Hippocampal formation (tissue), 2 donors: ENCODE results near the gene CCL13.
A peak's percentile ranks its signal among the peaks of the same experiment; 100 is the strongest.

ENCODE experiments used
- DNase-seq, 2 donors: peaks; one replicate each; lab custom pipeline; 2025; lab: John Stamatoyannopoulos, UW

Gene CCL13

DNA sequence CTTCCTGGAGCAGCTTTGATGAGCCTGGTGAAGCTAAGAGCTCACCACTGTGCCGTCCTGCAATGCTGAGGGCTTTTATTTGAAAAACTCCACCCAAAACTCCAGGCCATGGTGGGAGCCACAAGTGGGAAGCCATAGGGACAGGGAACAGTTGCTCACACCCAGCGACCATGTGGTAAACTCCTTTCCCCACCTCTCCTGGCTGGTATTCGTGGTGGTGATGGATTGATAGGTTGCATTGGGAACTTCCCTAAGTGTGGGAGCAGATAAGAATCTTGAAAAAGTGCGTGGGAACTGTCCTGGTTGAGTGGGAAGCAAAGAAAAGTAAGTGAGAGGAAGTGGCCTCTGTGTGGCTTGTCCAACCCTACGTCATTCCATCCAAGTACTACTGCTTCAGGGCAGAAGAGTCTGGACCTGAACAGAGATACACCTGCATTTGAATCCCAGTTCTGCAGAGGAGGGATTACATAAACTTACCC lies 6.9 kb downstream of the CCL13 start, which contains the start of gene CCL1:
Gene CCL1, minus strand, starts transcription at position 51 of the 479 bp plus-strand sequence. CDS start 72 bp downstream, outside the sequence.
- DNase-seq: no peak

DNA sequence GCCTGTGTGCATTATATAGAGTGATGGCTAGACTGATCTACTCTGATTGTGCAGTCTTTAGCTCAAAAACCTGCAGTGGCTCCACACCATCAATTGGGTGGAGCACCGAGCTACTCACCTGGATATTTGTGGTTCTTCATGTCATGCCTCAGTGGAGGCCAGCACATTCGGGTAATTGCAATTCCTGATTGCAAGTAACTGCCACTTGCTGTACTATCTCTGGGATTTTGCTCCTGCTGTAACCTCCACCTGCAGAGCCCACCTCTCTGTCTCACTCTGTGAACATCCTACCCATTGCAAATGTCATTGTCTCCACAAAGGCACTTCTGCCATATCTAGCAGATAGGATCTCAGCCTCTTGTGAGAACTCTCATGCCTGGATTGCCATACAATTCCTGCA lies 8.5 kb downstream of the CCL13 start:
- DNase-seq: no peak

GRCh38 chr17:34365340-34365739 lies 9.1 kb downstream of the CCL13 start:
- no peak for DNase-seq

DNA sequence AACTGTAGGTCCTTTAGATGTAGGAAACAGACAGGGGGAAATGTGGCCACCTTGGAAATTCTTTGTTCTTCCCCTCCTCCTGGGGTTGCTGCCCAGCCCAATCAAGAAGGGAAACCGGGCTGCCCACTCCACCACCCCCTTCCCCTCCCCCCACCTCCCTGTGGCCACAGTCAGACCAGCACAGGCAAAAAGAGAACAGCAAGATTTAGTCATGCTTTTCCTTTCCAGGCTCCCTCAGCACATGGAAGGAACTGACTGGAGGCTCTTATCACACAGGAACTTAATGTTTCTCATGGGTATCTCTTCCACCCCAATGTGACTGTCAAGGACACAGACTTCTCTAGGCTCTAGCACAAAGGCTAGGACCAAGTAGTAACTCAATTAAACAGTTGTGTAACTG lies 9.7 kb downstream of the CCL13 start:
- DNase-seq: peak; percentile 7 to 16

- DNase-seq: no peak
These were observed 10.3 kb downstream of the CCL13 start for GRCh38 chr17:34366529-34367107.

- no peak for DNase-seq
These were observed 11.4 kb downstream of the CCL13 start for GRCh38 chr17:34367486-34368195.

DNA sequence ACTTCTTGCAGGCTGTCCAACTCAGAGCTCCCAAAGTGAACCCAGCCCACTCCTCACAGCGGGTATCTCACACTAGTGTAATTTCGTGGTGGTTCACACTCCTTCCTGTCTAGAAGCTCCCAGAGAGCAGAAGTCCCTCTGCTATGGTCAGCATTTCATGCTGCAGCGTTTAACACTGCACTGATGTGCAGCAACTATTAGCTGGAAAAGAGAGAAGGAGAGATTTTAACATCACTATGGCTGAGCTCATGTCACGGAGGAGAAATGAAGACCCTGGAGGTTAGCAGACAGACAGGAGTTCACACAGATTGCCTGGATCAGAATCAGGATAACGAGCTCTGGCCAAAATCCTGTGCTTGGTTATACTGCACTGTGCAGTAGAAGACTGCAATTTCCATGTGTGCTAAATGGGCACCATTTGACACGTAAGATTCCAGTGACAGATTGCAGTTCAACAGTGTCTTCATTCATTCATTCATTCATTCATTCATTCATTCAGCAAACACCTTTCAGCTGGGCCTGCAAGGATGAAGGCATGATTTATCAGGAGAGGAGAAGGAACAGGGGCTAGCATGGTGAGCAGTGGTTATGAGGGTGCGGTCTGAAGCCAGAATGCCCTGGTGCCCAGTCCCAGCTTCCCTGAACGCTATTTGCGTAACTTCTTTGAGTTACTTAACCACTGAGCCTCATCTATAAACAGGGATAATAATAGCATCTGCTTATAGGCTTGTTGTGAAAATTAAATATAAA lies 12.1 kb downstream of the CCL13 start:
- DNase-seq: no peak

DNA sequence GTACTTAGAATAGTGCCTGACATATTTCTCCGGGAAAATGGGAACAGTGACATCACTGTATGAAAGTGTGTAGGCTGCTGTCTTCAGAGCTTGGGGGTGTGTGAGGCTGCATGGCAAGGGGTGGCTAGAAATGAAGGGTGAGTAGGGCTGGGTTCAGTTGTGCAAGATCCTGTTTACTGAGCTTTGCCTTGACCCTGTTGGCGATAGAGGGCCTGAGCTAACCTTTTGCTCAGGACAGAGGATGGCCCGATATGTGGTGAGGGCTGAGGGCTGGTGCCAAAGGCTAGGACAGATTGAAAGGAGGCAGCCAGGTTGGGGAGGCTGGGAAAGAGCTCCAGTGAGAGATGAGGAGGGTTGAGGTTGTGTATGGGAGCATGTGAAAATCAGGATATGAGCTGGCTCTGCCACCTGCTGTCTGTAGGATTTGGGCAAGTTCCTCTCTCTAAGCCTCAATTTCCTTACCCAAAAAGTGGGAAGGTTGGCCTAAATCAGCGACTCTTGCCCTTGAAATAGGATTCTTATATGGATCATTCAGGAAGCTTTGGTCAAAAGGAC lies 12.7 kb downstream of the CCL13 start:
- no peak for DNase-seq

GRCh38 chr17:34369571-34369970 lies 13.3 kb downstream of the CCL13 start:
- no peak for DNase-seq

DNA sequence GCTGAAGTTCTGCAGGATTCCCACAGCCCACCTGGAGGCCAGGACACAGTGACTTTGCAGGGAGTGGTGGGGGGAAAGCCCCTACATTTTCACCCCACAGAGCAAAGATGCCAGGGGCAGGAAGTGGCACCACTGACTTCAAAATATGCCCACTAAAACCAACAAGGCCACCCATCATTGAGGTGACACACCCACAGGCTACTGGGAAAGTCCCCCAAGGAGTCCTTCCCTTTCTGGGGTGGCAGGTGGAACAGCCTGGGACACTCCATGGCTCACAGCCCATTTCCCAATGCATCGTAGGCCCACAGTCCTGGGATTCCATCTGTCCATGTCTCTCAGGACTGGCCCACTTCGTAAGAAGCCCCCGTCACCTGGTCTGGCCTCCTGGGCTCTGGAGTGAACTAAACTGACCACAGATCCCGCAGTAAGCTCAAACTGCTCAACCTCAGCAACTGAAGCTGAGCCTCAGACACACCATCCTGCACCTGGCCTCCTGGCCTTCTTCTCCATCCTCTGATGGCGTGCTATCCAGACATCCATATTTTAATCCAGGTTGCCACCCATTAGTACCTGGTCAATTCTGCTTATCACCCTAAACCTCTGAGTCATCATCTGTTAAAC lies 14.2 kb downstream of the CCL13 start:
- no peak for DNase-seq

GRCh38 chr17:34370997-34371395 lies 14.7 kb downstream of the CCL13 start:
- DNase-seq: no peak

DNA sequence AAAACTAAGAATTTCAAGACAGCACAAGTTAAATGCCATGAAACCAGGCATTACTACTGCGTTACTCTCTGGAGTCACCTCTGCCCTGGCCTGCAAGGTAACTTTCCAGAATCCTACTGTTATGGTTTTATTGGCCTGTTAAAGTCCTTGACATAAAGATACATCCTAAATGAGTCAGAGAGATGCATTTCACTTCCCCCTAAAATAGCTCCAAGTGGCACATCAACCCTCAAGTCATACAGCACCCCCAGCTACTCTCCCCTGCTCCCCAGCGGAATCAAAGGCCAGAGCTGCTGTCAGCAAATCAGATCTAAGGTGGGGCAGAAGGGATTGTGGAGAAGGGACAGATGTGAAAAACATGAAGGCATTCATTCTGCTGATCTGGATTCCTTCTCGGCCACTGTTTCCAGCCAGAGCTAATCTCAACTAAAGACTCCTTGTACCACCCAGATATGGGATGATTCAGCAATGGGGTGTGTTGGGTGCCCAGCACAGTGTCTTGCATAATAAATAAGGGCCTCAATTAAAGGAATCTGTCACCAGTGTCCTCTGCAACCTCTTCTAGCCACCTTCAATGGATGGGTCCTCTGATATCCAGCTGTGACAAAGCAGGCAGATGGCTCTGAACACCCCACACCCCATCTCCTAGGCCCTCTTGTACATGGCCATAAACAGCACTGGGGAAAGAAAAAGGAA lies 15.3 kb downstream of the CCL13 start:
- DNase-seq: no peak

DNA sequence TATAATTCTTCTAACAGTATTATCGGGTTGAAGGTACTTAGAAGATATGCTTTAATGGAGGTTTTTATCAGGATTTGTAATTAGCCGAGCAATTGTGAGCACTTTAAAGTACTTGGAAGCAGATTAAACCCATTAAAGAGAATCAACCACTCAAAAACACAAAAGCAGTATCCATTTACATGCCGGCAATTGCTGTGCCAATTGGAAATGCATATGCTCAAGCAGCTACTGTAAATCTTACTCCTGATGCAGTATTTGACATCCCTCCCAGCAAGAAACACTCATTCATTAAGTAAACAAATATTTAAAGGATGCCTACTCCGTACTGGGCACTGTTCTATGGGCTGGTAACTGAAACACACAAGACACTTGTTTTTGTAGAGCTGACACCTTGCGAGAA lies 18.2 kb downstream of the CCL13 start:
- no peak for DNase-seq

DNA sequence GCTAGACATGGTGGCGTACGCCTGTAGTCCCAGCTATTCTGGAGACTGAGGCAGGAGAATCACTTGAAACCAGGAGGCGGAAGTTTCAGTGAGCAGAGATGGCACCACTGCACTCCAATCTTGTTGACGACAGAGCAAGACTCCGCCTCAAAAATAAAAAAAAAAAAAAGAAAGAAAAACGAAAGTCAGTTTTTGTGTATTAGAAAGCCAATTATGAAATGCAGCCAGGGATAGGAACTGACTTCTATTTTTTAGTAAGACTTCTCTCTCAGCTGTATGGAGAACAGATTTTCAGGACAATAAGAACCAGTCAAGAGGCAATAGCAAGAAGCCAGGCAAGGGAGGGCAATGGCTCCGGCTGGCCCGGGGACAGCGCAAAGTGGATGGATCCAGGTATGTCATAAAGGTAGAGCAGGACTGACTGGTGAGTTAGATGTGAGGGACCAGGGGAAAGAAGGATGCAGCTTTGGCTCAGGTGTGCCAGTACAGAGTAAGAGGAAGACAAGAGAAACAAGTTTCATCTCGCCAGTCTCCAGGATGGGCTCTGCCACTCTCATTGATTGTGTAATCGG lies 19.2 kb downstream of the CCL13 start:
- DNase-seq: no peak

GRCh38 chr17:34377078-34377823 lies 21.0 kb downstream of the CCL13 start:
- DNase-seq: no peak

DNA sequence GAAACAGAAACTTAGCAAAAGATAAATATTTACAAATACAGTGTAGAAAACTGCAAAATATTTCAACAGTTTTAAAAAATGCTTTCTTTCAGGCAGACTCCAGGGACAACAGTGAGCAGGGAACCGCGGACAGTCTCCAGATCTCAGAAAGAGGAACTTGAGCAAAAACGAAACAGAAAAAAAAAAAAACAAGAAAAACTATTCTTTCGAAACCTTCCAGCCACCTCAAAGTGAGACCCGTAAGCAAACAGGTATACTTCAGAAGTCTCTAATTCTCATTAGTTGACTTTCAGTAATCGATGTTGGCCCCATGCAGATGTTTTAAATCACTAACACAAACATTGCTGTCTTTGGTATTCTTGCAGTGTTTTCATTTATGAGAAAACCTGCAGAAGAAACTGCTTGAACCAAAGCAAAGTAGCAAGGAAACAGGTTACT lies 22.4 kb downstream of the CCL13 start:
- DNase-seq: no peak

- no peak for DNase-seq
These were observed 23.6 kb downstream of the CCL13 start for GRCh38 chr17:34379868-34380267.

DNA sequence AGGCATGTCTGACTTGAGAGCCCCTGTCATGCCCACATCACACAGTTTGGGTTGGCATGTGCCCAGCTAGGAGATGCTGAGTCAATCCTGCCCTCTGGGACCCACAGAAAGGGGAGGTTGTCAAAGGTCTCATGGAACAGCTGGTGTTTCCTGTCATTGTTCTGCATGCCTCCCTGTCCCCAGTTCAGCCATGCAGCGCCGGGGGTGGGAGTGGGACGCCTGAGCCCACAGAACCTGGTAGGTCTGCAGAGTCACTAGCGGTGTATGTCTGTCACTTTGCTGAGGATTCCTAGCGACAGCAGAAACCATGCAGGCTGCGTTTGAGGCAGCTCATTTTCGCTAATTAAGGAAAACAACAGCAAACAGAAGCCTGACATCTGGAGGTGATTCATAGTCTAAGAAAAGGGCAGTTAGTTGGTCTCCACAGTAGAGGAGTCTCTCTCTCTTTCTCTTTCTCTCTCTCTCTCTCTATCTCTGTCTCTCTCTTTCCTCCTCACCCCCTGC lies 26.4 kb downstream of the CCL13 start:
- no peak for DNase-seq

DNA sequence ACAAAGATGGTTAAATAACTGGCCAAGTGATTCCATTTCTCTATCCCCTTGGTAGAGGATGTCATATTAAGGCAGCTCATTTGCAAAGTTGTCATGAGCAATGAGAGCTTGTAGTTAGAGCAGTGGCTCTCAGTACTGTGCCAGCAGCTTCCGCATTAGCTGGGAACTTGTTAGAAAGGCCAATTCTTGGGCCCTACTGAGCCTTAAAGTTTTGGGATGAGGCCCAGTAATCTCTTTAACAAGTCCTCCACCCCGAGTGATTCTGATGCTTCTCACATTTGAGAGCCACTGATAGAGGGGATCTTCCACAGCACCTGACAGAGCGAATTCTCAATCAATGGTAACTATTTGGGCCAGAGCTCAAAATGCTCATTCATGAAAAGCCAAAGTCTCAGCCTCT lies 26.9 kb downstream of the CCL13 start:
- no peak for DNase-seq

- DNase-seq: no peak
These were observed 28.0 kb downstream of the CCL13 start for GRCh38 chr17:34384271-34384670.
